ENCODE measurements around the gene LMO1.
A peak's percentile ranks its signal among the peaks of the same experiment; 100 is the strongest.

LMO1 gene

DNA sequence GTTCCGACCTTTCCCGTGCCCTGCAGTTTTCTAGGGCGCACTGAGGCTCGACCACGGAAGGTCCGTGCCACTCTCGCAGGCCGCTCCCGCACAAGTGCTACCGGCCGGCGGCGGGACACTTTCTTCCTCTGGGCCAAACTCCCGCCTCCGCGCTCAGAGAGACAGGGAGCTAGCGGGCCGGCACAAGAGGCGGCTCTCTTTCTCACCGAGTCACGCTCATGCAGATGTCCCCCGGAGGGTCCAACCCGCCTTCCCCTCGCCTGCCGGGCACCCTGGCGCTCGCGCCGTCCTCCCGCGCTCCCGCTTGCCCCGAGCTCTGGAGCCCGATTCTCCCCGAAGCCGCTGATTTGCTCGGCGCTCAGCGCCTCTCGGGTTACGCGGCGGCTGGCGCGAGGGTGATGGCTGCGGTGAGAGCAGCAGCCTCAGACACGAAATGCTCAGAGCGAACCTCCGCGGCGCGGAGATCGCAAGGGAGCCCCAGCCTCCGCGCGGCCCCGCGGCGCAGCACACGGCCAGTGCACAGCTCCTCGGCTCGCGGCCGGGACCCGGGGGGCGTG is 1.0 kb downstream of the LMO1 start:
- Histone ChIP-seq H3K27me3 (replicated peaks; ENCODE audit: control insufficient read depth, insufficient read depth, low read length) (peaks cover 4% of the 10 kb centered on the region), H3K4me3 (replicated peaks; ENCODE audit: low read depth, low read length) (peak overlapping the region; percentile 37), H3K36me3 (ENCODE audit: control insufficient read depth, insufficient read depth, low read length) (no peaks in the 10 kb centered on the region)
- peak; percentile 35 for DNase-seq (ENCODE audit: extremely low read depth, insufficient read length)
- TF ChIP-seq, protein P1, sequence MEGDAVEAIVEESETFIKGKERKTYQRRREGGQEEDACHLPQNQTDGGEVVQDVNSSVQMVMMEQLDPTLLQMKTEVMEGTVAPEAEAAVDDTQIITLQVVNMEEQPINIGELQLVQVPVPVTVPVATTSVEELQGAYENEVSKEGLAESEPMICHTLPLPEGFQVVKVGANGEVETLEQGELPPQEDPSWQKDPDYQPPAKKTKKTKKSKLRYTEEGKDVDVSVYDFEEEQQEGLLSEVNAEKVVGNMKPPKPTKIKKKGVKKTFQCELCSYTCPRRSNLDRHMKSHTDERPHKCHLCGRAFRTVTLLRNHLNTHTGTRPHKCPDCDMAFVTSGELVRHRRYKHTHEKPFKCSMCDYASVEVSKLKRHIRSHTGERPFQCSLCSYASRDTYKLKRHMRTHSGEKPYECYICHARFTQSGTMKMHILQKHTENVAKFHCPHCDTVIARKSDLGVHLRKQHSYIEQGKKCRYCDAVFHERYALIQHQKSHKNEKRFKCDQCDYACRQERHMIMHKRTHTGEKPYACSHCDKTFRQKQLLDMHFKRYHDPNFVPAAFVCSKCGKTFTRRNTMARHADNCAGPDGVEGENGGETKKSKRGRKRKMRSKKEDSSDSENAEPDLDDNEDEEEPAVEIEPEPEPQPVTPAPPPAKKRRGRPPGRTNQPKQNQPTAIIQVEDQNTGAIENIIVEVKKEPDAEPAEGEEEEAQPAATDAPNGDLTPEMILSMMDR (IDR thresholded peaks at IDR 0.05; ENCODE audit: insufficient read depth, low read length, poor library complexity, severe bottlenecking): no peak

DNA sequence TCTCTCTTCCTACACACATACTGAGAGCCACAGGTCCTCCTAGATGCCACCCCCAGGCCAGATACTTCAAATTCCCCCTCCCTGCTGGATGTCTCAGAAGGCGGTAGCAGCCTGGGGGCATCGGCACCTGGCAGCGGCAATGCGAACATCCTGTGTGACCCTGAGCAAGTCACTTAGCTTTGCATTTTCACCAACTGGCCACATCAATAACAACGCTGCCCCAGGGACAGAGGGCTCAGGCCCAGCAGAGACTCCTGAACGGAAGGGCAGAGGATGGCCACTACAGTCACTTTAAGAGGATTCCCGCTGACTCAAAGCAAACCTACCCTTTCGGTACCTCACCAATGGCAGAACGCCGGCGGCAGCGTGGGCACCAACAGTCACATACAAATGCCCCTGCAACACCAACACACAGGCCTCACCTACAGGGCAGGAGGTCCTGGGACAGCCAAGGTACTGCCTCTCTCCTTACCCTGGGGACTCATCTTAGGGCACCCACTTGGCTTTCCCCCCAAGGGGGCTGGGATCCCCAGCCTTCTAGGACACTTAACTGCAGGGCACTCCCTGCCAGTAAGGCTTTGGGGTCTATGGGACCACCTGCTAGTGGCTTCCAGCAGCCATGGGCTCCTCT is 1.6 kb downstream of the LMO1 start:
- TF ChIP-seq, protein P1 (IDR thresholded peaks at IDR 0.05; ENCODE audit: insufficient read depth, low read length, poor library complexity, severe bottlenecking): no peak
- H3K27me3 ChIP-seq (replicated peaks; ENCODE audit: control insufficient read depth, insufficient read depth, low read length): peaks cover 4% of the 10 kb centered on the region
- H3K4me3 ChIP-seq (replicated peaks; ENCODE audit: low read depth, low read length): no peak overlapping the region

DNA sequence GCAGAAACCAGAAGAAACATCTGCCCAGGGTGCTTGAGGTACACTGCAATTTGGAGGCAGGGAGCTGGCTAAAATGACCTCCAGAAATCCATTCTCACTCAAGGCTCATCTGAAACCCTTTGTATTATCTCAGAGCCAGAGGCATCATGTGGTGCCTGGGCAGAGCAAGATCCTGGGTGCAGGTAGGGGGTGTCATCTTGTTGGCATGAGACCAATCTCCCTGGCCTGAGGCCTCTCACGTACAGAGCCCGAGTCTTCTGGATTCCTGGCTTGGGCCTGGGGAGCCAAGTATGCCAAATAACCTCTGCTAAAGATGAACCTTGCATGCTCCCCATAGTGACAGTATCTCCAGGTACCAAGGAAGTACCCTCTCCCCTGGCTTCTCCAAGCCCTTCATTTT is 2.4 kb downstream of the LMO1 start:
- no peak for DNase-seq (ENCODE audit: extremely low read depth, insufficient read length)
- H3K27me3 ChIP-seq (replicated peaks; ENCODE audit: control insufficient read depth, insufficient read depth, low read length): peaks cover 4% of the 10 kb centered on the region
- TF ChIP-seq, protein P1 (IDR thresholded peaks at IDR 0.05; ENCODE audit: insufficient read depth, low read length, poor library complexity, severe bottlenecking): no peak
- no peaks in the 10 kb centered on the region for H3K36me3 ChIP-seq (ENCODE audit: control insufficient read depth, insufficient read depth, low read length)
- no peak overlapping the region for H3K4me3 ChIP-seq (replicated peaks; ENCODE audit: low read depth, low read length)

More for the DNA sequence above, 1.6 kb downstream of the LMO1 start:
- no peaks in the 10 kb centered on the region for H3K36me3 ChIP-seq (ENCODE audit: control insufficient read depth, insufficient read depth, low read length)
- no peak for DNase-seq (ENCODE audit: extremely low read depth, insufficient read length)

DNA sequence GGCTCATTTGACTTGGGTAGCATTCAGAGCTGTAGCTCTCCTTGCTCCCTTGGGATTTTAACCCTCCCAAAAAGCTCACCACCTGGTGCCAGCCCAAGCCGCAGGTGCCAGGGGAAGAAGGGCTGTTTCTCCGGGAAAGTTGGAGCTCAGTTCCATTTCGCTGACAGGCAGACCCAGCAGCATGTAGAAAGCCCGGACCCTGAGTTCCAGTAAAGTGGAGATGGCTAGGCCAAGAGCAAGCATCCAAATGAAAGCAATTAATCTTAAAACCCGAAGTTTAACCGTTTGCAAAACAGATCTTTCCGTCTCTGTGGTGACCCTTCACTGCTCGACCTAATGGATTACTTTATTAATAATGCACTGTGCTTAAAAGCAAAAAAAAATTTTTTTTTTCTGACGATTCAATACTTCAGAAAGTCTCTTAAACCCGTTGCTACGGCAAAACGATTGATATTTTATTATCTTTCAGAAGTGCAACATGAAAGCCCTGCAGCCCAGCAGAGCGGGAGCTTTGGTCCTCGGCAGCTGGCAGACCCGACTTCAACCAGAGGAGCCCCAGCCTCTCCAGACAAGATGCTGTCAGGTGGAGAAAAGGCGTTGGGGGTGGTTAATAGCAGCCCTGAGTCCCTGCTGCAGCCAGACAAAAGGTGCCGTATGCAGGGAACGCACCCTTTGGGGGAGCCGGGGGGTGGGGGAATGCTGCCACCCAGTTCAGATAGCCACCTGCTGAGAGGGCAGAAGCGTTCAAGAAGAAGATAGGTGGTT is 3.3 kb downstream of the LMO1 start:
- Histone ChIP-seq H3K4me3 (replicated peaks; ENCODE audit: low read depth, low read length) (no peak overlapping the region), H3K27me3 (replicated peaks; ENCODE audit: control insufficient read depth, insufficient read depth, low read length) (peaks cover 4% of the 10 kb centered on the region), H3K36me3 (ENCODE audit: control insufficient read depth, insufficient read depth, low read length) (no peaks in the 10 kb centered on the region)
- TF ChIP-seq, protein P1 (IDR thresholded peaks at IDR 0.05; ENCODE audit: insufficient read depth, low read length, poor library complexity, severe bottlenecking): no peak
- no peak for DNase-seq (ENCODE audit: extremely low read depth, insufficient read length)

DNA sequence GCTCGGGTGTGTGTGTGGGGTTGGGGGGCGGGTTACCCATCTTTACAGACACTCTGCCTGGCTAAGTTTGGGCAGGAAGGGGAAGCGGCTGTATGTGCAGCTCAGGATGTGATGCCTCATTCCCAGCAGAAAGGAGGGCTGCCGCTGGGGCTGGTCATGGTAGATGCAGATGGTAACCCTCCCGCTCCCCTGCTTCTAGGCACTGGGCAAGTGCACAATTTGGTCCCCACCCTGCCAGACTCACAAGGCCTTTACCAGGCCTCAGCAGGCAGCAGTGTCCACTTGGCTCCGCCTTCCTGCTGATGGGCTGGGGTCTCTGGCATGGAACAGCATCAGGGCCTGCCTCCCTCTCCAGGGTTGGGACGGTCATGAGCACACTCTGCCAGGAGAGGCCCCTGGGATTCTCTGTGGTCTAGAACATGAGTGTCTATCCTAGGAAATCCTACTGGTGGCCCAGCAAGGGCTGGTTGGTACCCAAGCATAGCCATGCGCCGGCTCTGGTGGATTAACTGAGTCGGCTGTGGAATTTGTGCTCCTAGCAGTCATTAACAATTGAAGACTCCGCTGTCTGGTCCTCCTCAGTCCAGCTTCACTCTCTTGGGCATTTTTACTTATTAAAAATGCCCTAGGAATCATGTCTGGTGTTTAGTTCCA is 4.2 kb downstream of the LMO1 start:
- Histone ChIP-seq H3K27me3 (replicated peaks; ENCODE audit: control insufficient read depth, insufficient read depth, low read length) (peaks cover 4% of the 10 kb centered on the region), H3K4me3 (replicated peaks; ENCODE audit: low read depth, low read length) (no peak overlapping the region), H3K36me3 (ENCODE audit: control insufficient read depth, insufficient read depth, low read length) (no peaks in the 10 kb centered on the region)
- no peak for DNase-seq (ENCODE audit: extremely low read depth, insufficient read length)
- TF ChIP-seq, protein P1 (IDR thresholded peaks at IDR 0.05; ENCODE audit: insufficient read depth, low read length, poor library complexity, severe bottlenecking): no peak
